ENCODE measurements around the gene GAS2L2.
"Not testable (repeated sequence)": the region's sequence is repeated elsewhere in the genome, so short reads cannot be mapped to it uniquely, and the experiment has no call there.

GAS2L2 gene

GRCh38 chr17:35773129-35773528 is 20.1 kb upstream of the GAS2L2 start:
- no peak for DNase-seq

DNA sequence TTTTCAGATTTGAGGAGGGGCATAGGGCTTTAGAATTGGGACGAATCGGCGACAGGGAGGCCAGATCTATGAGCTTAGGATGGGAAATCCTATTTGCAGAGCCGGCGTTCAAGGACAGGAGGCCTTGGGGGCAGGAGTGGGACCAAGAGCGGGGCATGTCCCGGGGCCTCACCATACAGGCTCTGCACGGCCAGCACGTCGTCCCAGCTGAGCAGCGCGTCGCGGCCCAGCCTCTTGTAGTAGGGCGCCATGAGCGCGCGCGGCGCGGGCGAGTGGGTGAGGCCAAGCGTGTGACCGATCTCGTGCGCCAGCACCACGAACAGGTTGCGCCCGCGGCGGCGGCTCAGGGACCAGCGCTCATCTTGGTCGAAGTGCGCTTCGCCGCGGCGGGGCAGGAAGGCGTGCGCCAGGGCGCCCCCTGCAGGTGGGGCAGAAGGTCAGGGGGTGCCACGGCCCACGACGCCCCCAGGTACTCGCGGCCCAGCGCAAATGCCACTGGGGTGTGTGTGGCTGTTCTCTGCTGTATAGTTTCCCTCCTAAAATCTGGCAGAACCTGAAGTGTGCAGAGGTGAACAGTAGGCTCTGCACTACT is 17.0 kb upstream of the GAS2L2 start:
- no peak for DNase-seq

GRCh38 chr17:35768797-35769196 is 15.8 kb upstream of the GAS2L2 start:
- no peak for DNase-seq

DNA sequence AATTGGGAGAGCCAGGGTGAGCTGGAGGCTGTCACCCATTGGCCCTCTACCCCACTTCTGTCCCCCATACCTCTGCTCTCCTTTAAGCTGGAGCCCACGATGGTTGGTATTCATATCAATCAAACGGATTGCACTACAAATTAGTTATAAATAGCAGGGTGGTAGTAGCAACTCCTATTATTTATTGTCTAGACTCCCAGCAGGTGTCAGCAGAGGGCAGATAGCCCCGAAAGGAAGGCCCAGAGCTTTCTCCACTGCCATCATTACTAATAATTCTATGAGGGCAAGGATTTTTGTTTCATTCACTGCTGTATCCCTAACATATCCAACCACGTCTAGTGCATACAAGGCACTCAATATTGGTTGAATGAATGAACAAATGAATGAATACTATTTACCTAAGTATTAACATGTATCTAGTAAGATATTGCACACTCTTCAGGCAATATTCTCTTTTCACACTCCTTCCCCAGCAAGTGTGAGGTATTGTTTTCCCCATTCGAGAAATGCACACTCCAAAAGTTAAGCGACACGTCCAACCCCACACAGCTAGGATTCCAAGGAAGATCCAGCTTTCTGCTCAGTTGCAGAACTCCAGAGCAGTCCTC is 14.0 kb upstream of the GAS2L2 start:
- DNase-seq, result peak; percentile 32

GRCh38 chr17:35766489-35766877 is 13.4 kb upstream of the GAS2L2 start:
- no peak for DNase-seq

DNA sequence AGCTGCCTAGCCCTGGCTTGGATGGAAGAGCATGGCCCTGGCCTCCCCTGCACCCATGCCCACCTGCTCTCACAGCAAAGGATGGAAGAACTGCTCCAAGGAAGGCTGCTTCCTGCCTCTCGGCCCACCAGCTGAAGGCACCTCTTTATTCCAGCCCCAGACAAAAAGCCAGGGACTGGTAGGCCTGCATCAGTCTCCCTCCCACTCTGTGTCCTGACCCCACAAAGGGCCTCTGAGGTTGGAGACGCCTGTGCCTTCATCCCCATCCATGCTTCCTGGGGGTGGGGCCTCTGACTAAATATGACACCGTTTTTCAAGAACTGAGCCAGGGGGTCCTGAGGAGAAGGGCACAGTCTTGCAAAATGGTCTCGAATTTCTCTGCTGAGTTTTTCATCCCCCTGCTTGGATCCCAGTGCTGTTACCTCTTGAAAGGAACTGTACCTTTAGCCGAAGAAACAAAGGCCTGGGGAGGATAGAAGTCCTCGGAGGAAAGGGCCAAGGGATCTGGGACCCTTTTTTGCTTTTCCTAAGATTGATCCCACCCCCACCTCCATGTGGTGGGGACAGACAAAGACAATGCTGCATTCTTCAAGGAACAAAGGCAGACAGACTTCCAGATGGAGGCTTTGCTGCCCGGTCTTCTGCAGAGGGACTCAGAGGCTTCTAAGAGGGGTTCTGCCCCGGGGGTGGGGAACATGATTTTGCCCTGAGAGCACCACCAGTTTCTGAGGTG is 12.9 kb upstream of the GAS2L2 start:
- no peak for DNase-seq

- DNase-seq, result no peak
Observed at GRCh38 chr17:35765086-35765710, 12.2 kb upstream of the GAS2L2 start.

DNA sequence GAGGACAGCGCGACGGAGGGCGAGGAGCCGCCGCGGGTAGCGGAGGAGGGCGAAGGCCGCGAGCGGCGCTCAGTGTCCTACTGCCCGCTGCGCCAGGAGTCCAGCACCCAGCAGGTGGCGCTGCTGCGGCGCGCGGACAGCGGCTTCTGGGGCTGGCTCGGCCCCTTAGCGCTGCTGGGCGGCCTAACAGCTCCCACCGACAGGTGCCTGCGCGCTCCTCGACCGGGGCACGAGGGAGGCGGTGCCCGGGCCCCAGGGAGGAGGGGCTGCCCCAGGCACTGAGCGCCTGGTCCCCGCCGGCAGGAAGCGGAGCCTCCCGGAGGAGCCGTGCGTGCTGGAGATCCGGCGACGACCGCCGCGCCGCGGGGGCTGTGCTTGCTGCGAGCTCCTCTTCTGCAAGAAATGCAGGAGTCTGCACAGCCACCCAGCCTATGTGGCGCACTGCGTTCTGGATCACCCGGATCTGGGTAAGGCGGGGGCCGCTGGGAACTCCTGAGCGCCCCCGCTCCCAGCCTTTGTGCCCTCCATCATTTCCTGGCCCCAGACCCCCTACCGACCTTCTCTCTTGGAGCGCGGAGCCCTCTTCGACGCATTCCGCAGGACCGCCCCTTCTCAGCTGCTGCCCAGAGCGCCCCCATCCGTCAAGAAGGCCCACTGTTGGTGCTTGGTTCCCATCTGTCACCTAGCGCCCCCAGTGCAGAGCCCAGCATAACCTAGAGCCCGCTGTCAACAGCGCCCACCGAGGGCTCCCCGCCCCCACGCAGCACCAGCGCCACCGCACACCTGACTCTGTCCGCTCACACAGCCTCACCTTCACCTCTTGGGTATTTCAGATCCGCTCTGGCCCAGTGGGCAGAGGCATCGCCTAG is 11.3 kb upstream of the GAS2L2 start:
- peak; percentile 88 for DNase-seq

GRCh38 chr17:35763767-35764122 is 10.7 kb upstream of the GAS2L2 start:
- no peak for DNase-seq

GRCh38 chr17:35761601-35762000 is 8.6 kb upstream of the GAS2L2 start:
- DNase-seq, result no peak

DNA sequence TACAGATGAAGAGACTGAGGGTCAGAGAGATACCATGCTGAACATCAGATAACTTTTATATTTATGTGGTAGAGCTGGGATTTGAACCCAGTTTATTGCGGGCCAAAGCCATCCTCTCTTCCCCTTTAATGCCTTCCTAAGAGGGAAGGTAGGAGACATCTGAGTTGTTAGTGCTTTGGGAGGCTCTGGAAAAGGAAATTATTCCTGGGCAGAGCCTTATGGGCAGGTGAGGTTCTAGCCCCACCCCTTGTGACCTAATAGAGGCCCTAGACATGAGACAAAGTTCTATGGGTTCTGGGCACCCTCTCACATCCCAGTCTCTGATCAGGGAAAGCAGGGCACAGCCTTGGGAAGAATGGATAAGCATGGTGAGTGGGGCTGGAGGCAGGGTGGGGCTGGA is 7.5 kb upstream of the GAS2L2 start, which contains the start of gene C17orf50:
Gene C17orf50, plus strand, starts transcription at position 301 of the 400 bp plus-strand sequence. Its CDS starts 55 bp downstream, at position 356.
- no peak for DNase-seq

- no peak for DNase-seq
Observed at GRCh38 chr17:35757243-35757642, 4.2 kb upstream of the GAS2L2 start.

GRCh38 chr17:35752471-35752870 is 568 bp downstream of the GAS2L2 start:
- no peak for DNase-seq

GRCh38 chr17:35751541-35751940 is 1.5 kb downstream of the GAS2L2 start:
- not testable (repeated sequence) for DNase-seq

DNA sequence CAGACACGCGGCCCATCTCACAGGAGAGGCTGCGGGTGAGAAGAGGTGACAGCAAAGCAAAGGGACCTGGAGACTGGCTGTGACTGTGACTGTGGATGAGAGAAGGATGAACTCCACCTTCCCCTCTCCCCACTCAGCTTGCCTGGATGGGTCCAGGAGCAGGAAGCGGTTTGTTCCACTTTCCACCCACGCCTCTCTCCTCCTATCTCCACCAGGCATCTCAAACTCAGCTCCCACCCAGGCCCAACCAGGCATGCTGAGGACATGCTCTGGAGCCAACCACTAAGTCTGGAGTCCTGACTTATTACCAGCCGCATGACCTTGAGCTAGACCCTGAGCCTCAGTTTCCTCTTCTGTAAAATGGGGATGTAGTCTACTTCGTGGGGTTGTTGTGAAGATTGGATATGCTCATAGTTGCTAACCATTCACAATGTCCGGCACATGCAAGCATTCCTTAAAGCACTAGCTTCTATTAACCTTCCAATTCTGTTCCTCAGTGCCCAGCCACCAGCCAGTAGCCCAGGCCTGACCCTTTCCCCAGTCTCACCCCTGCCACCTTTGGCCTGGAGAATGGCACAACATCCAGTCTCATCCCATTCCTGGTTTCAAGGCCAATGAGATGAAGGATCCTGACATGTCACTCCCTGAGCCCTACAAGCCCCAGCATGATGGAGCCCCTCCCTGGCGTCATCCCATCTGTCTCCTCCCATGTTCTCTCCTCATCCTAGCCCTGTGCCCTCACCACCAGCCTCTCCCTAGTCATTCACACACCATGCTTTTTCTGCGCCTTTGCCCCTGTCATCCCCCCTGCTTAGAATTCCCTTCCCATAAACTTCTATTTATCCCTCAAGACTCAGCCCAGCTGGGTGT is 2.3 kb downstream of the GAS2L2 start:
- DNase-seq, result no peak

DNA sequence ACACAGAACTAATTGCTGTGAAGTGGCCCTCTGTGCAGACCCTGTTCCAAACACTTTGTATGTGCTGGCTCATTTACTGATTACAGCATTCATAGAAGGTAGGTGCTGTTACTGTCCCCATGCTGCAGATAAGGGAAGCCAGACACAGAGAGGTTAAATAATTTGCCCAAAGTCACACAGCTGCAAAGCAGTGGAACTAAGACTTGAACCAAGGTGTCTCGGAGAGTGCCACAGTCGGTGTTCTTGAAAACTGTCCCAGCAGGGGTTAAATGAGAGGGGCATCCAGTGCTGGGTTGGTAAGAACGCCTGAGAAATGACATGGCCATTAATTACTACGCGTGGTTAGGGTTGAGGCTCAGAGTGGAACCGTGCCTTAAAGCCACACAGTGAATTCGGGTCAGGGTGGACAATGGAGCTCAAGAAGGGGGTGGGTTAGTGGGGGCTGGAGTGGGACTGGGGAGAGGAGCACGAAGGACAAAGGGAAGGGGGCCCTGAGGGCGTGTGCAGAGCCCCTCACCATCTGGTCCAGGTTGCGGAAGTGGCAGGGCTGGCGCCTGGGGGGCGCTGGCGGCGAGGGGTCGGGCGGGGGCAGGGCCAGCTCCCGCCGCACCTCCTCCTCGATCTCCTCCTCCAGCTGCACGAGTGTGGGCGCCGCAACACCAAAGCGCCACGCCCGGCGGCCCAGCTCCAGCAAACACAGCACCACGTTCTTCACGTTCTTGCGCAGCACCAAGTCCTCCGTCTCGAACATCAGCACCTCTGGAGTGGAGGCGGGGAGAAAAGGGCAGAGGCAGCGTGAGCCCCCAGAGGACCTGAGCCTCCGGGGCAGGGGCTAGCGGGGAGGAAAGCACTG is 3.3 kb downstream of the GAS2L2 start:
- DNase-seq, result no peak

GRCh38 chr17:35748979-35749378 is 4.1 kb downstream of the GAS2L2 start:
- no peak for DNase-seq

- no peak for DNase-seq
Observed at GRCh38 chr17:35748341-35748841, 4.6 kb downstream of the GAS2L2 start.

DNA sequence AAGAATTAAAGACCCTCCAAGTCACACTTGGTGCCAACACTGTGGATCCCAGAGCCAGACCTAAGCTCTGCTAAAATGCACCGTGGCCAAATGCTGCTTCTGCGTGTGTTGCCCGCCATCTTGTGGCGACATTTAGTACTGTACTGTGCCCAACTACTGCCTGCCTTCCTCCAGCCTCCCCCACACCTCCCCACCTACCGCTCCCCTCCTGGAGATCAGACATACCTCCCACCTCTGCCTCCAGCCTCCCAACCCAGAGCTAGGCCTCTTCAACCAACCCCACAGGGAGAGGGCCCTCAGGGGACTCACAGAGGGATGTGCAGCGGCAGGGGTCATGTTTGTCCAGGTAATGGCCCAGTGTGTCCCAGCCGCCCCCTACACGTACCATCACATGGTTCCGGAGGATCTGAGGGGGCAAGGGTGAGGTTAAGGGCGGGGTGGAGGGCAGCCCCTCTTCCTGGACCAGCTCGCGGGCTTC is 5.5 kb downstream of the GAS2L2 start:
- peak; percentile 77 for DNase-seq

GRCh38 chr17:35745749-35746320 is 7.2 kb downstream of the GAS2L2 start:
- DNase-seq, result no peak

Data from stimulated activated CD4-positive, alpha-beta T cell treated with anti-CD3 and anti-CD28 coated beads, Interleukin-4, amount 100 ng/mL, for 1 hour (primary cell).